ENCODE data around the gene GPC5. TPM values are rescaled to one million over a fixed set of nuclear protein-coding genes. Genes with fewer than 3 reads are reported as not detected.
"Not testable (repeated sequence)": the region's sequence is repeated elsewhere in the genome, so short reads cannot be mapped to it uniquely, and the experiment has no call there.

Gene GPC5
- total and polyA plus RNA-seq, 4 donors: 0.51 to 22.4 (median 2.0) TPM

GRCh38 chr13:92514420-92515125 lies 1116.2 kb downstream of the GPC5 start:
- no peaks in the 10 kb centered on the region for H3K4me1 ChIP-seq (ENCODE audit: control insufficient read depth in 4 of 4, insufficient read depth in 4 of 4, low read length in 3 of 4)
- H3K36me3 ChIP-seq (ENCODE audit: control insufficient read depth in 4 of 4, insufficient read depth in 3 of 4, low read depth in 1 of 4, low read length in 3 of 4): no peaks in the 10 kb centered on the region
- TF ChIP-seq MAX (IDR thresholded peaks at IDR 0.05) (no peak), SP1 (IDR thresholded peaks at IDR 0.05) (no peak), ZBTB33 (IDR thresholded peaks at IDR 0.05) (no peak), FOXA2 (IDR thresholded peaks at IDR 0.05) (no peak), EGR1 (IDR thresholded peaks at IDR 0.05; ENCODE audit: low read depth in 2 of 2) (no peak), RXRA (IDR thresholded peaks at IDR 0.05) (no peak), CTCF (IDR thresholded peaks at IDR 0.05; ENCODE audit: low read depth, low read length, missing input control) (no peak), RAD21 (IDR thresholded peaks at IDR 0.05) (no peak)
- H3K4me3 ChIP-seq (ENCODE audit: low read depth in 1 of 3, low read length in 3 of 3): no peak overlapping the region
- peaks cover 0 to 5% (median 0%) of the 10 kb centered on the region in 4 donors for H3K9me3 ChIP-seq (ENCODE audit: control insufficient read depth in 4 of 4, low read length in 3 of 4)
- H3K27ac ChIP-seq (ENCODE audit: low read depth in 1 of 2, low read length in 2 of 2): no peak overlapping the region
- DNase-seq (ENCODE audit: low spot score): no peak
- WGBS: 90% methylated on average over 8 of the region's 8 CpGs
- no peak overlapping the region for H3K9ac ChIP-seq (ENCODE audit: low read depth in 1 of 2, low read length in 2 of 2)
- no peaks in the 10 kb centered on the region for H3K27me3 ChIP-seq (ENCODE audit: control insufficient read depth in 4 of 4, insufficient read depth in 4 of 4, low read length in 3 of 4)

GRCh38 chr13:92516878-92517277 lies 1118.5 kb downstream of the GPC5 start:
- not testable (repeated sequence) for H3K9ac ChIP-seq (ENCODE audit: low read depth in 1 of 2, low read length in 2 of 2); H3K4me3 ChIP-seq (ENCODE audit: low read depth in 1 of 3, low read length in 3 of 3); DNase-seq (ENCODE audit: low spot score); H3K9me3 ChIP-seq (ENCODE audit: control insufficient read depth in 4 of 4, low read length in 3 of 4); H3K36me3 ChIP-seq (ENCODE audit: control insufficient read depth in 4 of 4, insufficient read depth in 3 of 4, low read depth in 1 of 4, low read length in 3 of 4); H3K27ac ChIP-seq (ENCODE audit: low read depth in 1 of 2, low read length in 2 of 2); H3K4me1 ChIP-seq (ENCODE audit: control insufficient read depth in 4 of 4, insufficient read depth in 4 of 4, low read length in 3 of 4); H3K27me3 ChIP-seq (ENCODE audit: control insufficient read depth in 4 of 4, insufficient read depth in 4 of 4, low read length in 3 of 4)
- 96% methylated on average over 6 of the region's 6 CpGs for WGBS

- not testable (repeated sequence) for H3K27ac ChIP-seq (ENCODE audit: low read depth in 1 of 2, low read length in 2 of 2); H3K4me3 ChIP-seq (ENCODE audit: low read depth in 1 of 3, low read length in 3 of 3); H3K27me3 ChIP-seq (ENCODE audit: control insufficient read depth in 4 of 4, insufficient read depth in 4 of 4, low read length in 3 of 4); H3K9me3 ChIP-seq (ENCODE audit: control insufficient read depth in 4 of 4, low read length in 3 of 4); H3K9ac ChIP-seq (ENCODE audit: low read depth in 1 of 2, low read length in 2 of 2); DNase-seq (ENCODE audit: low spot score); H3K4me1 ChIP-seq (ENCODE audit: control insufficient read depth in 4 of 4, insufficient read depth in 4 of 4, low read length in 3 of 4); H3K36me3 ChIP-seq (ENCODE audit: control insufficient read depth in 4 of 4, insufficient read depth in 3 of 4, low read depth in 1 of 4, low read length in 3 of 4)
- WGBS: 83% methylated on average over 2 of the region's 2 CpGs
These were observed 1120.2 kb downstream of the GPC5 start for GRCh38 chr13:92518622-92519021.

- Histone ChIP-seq H3K9ac (ENCODE audit: low read depth in 1 of 2, low read length in 2 of 2) (no peak overlapping the region), H3K36me3 (ENCODE audit: control insufficient read depth in 4 of 4, insufficient read depth in 3 of 4, low read depth in 1 of 4, low read length in 3 of 4) (no peaks in the 10 kb centered on the region), H3K4me1 (ENCODE audit: control insufficient read depth in 4 of 4, insufficient read depth in 4 of 4, low read length in 3 of 4) (no peaks in the 10 kb centered on the region), H3K27me3 (ENCODE audit: control insufficient read depth in 4 of 4, insufficient read depth in 4 of 4, low read length in 3 of 4) (no peaks in the 10 kb centered on the region), H3K27ac (ENCODE audit: low read depth in 1 of 2, low read length in 2 of 2) (no peak overlapping the region), H3K4me3 (ENCODE audit: low read depth in 1 of 3, low read length in 3 of 3) (no peak overlapping the region), H3K9me3 (ENCODE audit: control insufficient read depth in 4 of 4, low read length in 3 of 4) (no peaks in the 10 kb centered on the region)
- 72% methylated on average over 3 of the region's 3 CpGs for WGBS
- no peak for TF ChIP-seq MAX (IDR thresholded peaks at IDR 0.05)
- no peak for TF ChIP-seq YY1 (IDR thresholded peaks at IDR 0.05)
- no peak for TF ChIP-seq HNF4A (conservative IDR thresholded peaks at IDR 0.05)
- no peak for TF ChIP-seq RAD21 (IDR thresholded peaks at IDR 0.05)
- DNase-seq (ENCODE audit: low spot score): no peak
These were observed 1131.9 kb downstream of the GPC5 start for GRCh38 chr13:92530364-92530763.
